NCI-H1436 (cell line): ENCODE results near the gene EIF3K.

Experiments used
- DNase-seq: peaks from one replicate; lab custom pipeline; 2025; lab: John Stamatoyannopoulos, UW

Gene EIF3K

DNA sequence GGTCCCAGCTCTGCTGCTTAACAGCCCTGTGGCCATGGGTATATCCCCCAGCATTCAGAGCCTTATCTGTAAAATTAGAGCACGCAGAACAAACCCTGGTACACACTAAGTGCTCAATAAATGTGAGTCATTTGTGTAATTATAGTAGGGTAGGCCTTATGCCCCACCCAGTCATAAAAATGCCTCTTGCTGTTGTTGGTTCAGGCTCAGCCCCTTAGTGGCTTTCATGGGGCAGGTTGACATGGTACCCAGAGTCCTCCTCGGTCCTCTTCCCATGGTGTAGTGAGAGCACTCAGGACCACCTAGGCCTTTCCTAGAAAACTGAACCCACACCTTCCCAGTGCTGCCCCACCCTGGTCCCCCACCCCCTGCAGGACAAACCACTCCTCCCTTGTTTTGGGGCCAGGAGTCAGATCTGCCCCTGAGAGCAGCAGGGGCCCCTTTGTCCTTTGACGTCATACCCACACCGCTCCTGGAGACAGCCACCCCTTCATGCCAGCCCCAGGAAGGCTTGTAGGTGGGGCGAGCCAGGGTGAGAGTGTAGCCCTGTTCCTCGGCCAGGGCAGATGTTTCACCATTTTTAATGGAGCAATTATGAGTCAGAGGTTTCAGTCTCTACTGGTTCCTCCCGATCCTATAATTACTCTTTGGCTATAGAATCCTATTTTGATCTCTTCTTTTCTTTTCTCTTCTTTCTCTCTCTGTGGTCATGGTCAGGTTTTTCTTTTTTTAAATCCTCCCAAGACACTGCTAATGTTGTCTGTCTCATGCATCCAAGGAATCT is 65.3 kb downstream of the EIF3K start:
- no peak for DNase-seq

DNA sequence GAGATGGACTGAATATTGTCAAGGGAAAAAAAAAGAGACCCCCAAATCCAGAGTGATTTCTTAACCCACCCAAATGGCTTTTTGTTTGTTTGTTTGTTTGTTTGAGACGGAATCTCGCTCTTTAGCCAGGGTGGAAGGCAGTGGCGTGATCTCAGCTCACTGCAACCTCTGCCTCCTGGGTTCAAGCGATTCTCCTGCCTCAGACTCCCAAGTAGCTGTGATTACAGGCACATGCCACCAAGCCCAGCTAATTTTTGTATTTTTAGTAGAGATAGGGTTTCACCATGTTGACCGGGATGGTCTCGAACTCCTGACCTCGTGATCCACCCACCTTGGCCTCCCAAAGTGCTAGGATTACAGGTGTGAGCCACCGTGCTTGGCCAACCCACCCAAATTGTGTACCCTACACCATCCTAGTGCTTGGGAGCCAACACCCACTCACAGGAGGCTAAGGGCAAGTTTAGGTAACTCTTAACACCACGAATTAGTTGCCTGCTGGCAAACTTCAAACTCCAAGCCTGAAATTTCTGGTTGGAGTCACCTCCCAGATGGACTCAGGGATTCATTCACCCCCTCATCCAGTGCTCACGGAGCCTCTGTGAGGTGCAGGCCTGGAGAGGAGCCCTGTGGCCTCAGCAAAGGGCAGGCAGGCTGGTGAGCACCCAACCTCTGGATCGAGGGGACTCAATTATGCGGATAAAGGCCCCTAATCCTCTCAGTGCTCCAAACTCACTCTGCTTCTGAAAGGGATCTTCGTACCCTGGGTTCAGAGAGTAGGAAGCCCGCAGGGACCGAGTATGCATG is 66.1 kb downstream of the EIF3K start:
- no peak for DNase-seq

DNA sequence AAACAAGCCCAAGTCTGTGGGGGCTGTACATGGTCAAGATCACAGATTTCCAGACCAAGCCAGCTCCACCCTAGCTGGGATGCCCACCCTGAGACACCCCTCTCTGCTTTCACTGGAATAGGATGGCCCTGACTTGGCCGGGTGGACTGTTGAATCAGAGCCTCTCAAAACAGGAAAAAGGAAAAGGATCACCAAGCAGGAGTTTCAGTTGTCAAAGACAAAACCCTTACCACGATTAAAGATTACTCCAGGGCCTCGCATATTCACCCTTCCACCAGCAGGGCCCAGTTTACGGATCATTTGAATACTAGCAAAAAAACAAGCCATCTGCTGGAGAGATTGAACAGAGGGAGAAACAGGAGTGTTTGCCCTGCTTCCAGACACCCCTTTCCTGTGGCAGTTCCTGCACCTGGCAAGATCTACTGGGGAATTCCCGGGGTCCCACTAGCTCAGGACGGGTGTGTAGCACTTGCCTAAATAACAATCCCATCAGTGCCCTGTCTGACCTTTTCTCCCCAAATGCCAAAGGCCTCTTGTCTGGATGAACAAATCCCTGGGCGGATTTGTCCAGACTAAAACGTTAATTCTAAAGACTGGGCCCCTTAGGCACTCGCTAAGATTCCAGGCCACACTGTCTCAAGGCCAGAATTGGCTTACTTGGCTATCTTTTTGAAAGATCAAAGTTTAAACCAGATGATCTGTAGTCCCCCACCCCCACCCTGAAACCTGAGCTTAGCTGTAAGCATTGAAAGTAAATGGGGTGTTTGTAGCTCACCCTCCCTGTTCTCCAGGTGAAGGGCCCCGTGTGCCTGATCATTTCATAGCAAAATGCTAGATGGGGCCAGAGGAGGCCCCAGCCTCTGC is 66.9 kb downstream of the EIF3K start:
- no peak for DNase-seq

DNA sequence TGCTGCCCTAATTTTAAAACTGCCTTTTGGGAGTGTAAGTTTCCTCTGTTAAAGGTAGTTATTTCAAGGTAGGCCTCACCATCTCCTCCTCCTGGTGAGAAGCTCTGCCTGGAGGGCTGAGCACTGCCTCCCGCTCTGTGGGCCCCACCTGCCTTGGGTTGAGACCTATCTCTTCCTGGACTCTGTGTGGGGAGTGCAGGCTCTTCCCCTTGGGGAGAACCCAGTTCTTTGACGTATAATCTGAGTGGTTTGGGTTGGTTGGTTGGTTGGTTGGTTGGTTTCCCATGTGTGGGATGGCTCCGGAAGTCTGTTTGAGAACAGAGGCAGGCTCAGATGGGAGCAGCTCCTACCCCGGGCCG is 67.5 kb downstream of the EIF3K start:
- no peak for DNase-seq
